Central memory CD8-positive, alpha-beta T cell (primary cell): ENCODE results near the gene CYLD.

Source experiments
- ATAC-seq: fragments of 150-1000 bp; cut with Tn5 transposase; replicated peaks from 2 replicates; pipeline ENCODE4 v1.10.0; 2022; ENCODE audit warnings: mild to moderate bottlenecking, moderate FRiP score, moderate number of reproducible peaks; ENCODE audit not compliant: poor library complexity, severe bottlenecking; ENCODE audit errors: extremely low read depth
- DNase-seq, 2 donors: peaks; one replicate each; pipeline ENCODE4 v3.0.0; 2021; ENCODE audit warnings: low spot score in 2 of 2
- H3K27ac Mint-ChIP-seq: one replicate; pipeline ENCODE4 v1.8.0; 2022; ENCODE audit warnings: low read depth, mild to moderate bottlenecking, moderate library complexity, mixed read lengths
- H3K27me3 Mint-ChIP-seq: one replicate; pipeline ENCODE4 v1.8.0; 2022; ENCODE audit warnings: mixed read lengths
- H3K36me3 Mint-ChIP-seq: one replicate; pipeline ENCODE4 v1.8.0; 2022; ENCODE audit warnings: mild to moderate bottlenecking, moderate library complexity, mixed read lengths; ENCODE audit not compliant: insufficient read depth
- H3K4me1 Mint-ChIP-seq: one replicate; pipeline ENCODE4 v1.8.0; 2022; ENCODE audit warnings: mixed read lengths
- H3K4me3 Mint-ChIP-seq: one replicate; pipeline ENCODE4 v1.8.0; 2022; ENCODE audit warnings: mild to moderate bottlenecking, moderate library complexity, mixed read lengths
- H3K9me3 Mint-ChIP-seq: one replicate; pipeline ENCODE4 v1.8.0; 2022; ENCODE audit warnings: mixed read lengths

CYLD gene

DNA sequence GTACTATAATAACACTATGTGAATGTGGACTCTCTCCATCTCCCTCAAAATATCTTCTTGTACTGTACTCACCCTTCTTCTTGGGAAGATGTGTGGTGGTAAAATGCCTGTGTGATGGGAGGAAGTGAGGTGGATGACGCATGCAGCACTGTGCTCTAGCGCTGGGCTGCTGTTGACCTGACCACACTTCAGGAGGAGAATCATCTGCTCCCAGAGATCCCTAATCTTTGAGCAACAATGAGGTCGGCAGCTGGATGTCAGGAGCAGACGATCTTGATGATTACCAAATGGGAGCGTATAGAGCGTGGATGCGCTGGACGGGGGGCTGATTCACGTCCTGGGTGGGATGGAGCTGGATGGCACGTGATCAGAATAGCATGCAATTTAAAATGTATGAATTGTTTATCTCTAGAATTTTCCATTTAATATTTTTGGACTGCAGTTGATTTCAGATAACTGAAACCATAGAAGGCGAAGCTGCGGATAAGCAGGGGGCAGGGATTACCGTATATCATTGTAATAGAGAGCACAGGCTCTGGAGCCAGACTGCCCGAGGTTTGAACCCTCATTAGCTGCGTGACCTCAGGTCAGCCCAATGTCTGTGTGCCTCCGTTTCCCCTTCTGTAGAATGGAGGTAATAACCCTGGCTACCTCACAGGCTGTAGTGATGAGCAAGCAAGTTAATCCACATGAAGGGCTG, 23.7 kb upstream of the CYLD start:
- peaks cover 5% of the 10 kb centered on the region for H3K36me3 Mint-ChIP-seq
- H3K9me3 Mint-ChIP-seq, result no peaks in the 10 kb centered on the region
- peak overlapping the region; percentile 13 for H3K27ac Mint-ChIP-seq
- H3K27me3 Mint-ChIP-seq, result no peaks in the 10 kb centered on the region
- no peak overlapping the region for H3K4me3 Mint-ChIP-seq
- H3K4me1 Mint-ChIP-seq, result peaks cover 34% of the 10 kb centered on the region
- ATAC-seq, result no peak
- no peak for DNase-seq

DNA sequence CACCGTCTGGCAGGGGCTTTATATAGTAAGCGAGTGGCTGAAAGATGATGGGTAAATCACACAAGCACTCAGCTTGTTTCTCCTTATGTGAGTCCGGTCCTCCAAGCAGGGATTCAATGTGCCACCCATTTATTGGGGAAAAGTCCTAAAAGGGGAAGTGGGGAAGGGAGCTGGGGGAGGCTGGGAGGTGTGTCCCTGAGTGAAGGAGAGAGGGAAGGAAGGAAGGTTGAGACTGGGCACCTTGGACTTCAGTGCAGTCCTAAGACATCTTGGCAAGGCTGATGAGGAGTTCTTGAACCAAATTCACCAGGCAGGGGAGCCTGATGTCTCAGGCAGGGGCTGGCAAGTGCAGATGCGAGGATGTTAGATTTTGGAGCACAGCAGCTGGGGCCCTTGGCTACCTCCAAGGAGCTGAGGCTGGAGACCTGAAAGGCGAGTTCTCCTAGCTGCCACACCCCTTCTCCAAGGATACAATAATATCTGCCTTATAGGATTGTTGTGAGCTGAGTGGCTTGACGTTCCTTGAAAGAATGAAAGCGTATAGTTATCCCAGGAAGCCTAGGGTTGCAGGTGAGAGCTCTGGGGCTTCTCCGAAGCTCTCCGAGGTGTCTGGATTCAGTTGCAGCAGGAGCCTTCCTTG, 23.0 kb upstream of the CYLD start:
- H3K4me1 Mint-ChIP-seq, result peaks cover 37% of the 10 kb centered on the region
- H3K9me3 Mint-ChIP-seq, result no peaks in the 10 kb centered on the region
- peak overlapping the region; percentile 13 for H3K27ac Mint-ChIP-seq
- no peaks in the 10 kb centered on the region for H3K27me3 Mint-ChIP-seq
- peaks cover 5% of the 10 kb centered on the region for H3K36me3 Mint-ChIP-seq
- DNase-seq (no peak), ATAC-seq (no peak)
- no peak overlapping the region for H3K4me3 Mint-ChIP-seq

DNA sequence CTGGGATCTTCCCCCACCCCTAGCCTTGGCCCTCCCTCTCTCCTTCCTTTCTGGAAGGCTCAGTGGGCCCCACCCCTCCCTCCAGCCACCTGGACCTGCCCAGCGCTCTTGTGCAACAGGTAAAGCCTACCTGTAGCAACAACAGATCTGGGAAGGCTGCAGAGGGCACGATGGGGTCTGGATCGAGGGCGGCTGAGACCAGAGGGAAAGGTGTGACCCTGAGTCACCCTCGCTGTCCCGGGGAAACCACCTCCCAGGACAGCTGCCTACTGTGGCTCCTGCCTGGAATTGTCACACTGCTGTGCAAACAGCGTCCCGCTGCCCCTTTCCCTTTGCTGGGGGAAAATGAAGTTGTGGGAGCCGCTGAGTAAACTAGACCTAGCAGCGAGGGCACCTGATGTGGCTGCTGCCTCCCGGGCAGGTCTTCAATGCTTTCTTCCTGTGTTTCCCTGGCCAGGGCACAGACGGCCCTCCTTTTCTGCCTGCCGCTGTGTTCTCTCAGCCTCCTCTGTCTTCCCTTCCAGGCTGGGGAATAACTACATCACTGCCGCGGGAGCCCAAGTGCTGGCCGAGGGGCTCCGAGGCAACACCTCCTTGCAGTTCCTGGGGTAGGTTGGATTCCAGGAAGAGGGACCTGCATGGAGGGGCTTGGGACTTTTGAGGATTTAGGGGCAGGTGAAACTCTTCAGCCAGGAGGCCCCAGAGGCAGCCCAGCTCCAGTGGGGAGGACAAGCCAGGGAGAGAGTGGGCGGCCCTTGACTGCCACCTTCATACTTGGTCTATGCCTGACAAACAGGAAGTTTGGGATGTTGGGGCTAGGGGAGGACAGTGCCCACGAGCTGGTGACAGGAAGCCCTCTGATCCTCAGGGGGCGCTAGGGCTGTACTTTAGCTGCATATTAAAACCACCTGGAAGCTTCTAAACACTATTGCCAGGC, 22.2 kb upstream of the CYLD start:
- DNase-seq (no peak), ATAC-seq (no peak)
- Mint-ChIP-seq H3K4me1 (peaks cover 40% of the 10 kb centered on the region), H3K27ac (peak overlapping the region; percentile 82), H3K4me3 (peak overlapping the region; percentile 31), H3K9me3 (no peaks in the 10 kb centered on the region), H3K36me3 (peaks cover 5% of the 10 kb centered on the region), H3K27me3 (no peaks in the 10 kb centered on the region)

DNA sequence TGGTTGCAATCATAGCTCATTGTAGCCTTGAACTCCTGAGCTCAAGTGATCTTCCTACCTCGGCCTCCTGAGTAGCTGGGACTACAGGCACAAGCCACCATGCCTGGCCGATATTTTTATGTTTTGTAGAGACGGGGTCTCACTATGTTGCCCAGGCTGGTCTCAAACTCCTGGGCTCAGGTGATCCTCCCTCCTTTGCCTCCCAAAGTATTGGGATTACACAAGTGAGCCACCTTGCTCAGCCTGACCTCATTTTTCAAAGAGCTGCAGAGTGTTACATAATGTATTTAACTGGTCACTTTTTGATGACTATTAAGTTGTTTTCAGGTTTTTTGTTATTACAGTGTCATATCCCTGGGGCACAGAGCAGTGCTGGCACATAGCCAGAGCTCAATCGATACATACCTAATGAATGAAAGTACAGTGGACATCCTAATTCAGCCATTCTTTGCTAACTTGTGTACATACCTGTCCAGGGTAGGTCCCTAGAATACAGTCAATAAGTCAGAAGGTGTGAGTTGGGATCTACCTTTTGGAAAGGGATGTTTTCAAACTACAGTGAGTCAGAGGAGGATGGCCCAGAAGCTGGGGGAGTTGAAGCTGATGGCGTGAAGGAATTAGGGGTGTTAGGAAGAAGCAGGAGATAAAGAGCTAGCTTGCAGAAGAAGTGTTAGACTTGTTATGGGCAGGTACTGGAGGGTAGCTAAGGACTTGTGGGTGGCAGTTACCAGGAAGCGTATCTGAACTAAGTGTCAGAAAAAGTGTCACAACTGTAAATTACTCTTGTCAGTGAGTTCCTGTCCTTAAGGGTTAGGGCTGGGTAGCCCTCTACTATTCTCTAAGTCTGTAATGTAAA, 20.1 kb upstream of the CYLD start:
- no peaks in the 10 kb centered on the region for H3K27me3 Mint-ChIP-seq
- H3K9me3 Mint-ChIP-seq, result no peaks in the 10 kb centered on the region
- ATAC-seq, result peak; percentile 96
- H3K27ac Mint-ChIP-seq, result peak overlapping the region; percentile 98
- peaks cover 3% of the 10 kb centered on the region for H3K36me3 Mint-ChIP-seq
- H3K4me3 Mint-ChIP-seq, result peak overlapping the region; percentile 61
- DNase-seq, result peak in 1 of 2 donors; percentile 30
- H3K4me1 Mint-ChIP-seq, result peaks cover 40% of the 10 kb centered on the region

DNA sequence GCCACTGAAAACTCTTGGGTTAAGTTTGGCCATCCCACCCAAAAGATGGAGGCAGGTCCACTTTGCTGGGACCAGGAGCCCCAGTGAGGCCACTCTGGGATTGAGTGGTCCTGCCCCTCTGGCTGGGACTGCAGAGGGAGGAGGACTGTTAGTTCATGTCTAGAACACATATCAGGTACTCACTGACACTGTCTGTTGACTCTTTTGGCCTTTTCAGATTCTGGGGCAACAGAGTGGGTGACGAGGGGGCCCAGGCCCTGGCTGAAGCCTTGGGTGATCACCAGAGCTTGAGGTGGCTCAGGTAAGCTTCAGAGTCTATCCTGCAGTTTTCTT, 19.5 kb upstream of the CYLD start:
- Mint-ChIP-seq H3K4me3 (peak overlapping the region; percentile 61), H3K9me3 (no peaks in the 10 kb centered on the region), H3K27me3 (no peaks in the 10 kb centered on the region), H3K36me3 (peaks cover 3% of the 10 kb centered on the region), H3K27ac (peak overlapping the region; percentile 98), H3K4me1 (peaks cover 37% of the 10 kb centered on the region)
- peak in 1 of 2 donors; percentile 16 for DNase-seq
- ATAC-seq, result peak; percentile 42

DNA sequence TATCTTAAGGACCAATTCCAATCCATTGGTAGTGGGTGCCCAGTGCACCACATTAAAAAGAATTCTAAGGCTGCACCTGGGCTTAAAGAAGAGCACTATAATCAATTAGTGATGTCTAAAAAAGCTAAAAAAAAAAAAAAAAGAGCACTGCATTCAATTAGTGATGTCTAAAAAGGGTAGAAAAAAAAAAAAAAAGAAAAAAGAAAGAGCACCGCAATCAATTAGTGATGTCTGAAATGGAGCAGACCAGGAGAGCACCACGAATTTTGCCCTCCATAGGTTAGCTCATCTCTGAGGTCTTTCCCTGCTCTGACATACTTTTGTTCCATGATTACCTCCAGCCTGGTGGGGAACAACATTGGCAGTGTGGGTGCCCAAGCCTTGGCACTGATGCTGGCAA, 18.9 kb upstream of the CYLD start:
- peak overlapping the region; percentile 61 for H3K4me3 Mint-ChIP-seq
- peaks cover 5% of the 10 kb centered on the region for H3K36me3 Mint-ChIP-seq
- H3K27ac Mint-ChIP-seq, result peak overlapping the region; percentile 98
- peaks cover 34% of the 10 kb centered on the region for H3K4me1 Mint-ChIP-seq
- no peaks in the 10 kb centered on the region for H3K9me3 Mint-ChIP-seq
- ATAC-seq, result no peak
- DNase-seq, result no peak
- H3K27me3 Mint-ChIP-seq, result no peaks in the 10 kb centered on the region

DNA sequence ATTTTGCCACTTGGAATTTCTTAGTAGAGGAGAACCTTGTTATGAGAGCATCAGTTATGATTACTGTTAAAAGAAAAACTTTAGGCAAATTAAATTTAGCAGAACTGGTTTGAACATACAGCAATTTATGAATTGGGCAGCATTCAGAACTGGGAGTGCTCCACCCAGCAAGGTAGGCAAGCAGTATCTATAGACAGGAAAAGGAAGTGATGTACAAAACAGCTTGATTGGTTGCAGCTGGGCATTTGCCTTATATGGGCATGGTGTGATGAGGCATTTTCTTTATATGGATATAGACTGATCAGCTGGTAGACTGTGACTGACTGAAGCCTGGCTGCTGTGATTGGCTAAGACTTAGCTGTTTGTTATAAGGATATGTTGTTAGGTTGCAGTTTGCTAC, 17.6 kb upstream of the CYLD start:
- peaks cover 5% of the 10 kb centered on the region for H3K36me3 Mint-ChIP-seq
- H3K27ac Mint-ChIP-seq, result peak overlapping the region; percentile 78
- H3K4me3 Mint-ChIP-seq, result no peak overlapping the region
- H3K27me3 Mint-ChIP-seq, result no peaks in the 10 kb centered on the region
- H3K9me3 Mint-ChIP-seq, result no peaks in the 10 kb centered on the region
- peaks cover 34% of the 10 kb centered on the region for H3K4me1 Mint-ChIP-seq
- ATAC-seq (no peak), DNase-seq (no peak)

DNA sequence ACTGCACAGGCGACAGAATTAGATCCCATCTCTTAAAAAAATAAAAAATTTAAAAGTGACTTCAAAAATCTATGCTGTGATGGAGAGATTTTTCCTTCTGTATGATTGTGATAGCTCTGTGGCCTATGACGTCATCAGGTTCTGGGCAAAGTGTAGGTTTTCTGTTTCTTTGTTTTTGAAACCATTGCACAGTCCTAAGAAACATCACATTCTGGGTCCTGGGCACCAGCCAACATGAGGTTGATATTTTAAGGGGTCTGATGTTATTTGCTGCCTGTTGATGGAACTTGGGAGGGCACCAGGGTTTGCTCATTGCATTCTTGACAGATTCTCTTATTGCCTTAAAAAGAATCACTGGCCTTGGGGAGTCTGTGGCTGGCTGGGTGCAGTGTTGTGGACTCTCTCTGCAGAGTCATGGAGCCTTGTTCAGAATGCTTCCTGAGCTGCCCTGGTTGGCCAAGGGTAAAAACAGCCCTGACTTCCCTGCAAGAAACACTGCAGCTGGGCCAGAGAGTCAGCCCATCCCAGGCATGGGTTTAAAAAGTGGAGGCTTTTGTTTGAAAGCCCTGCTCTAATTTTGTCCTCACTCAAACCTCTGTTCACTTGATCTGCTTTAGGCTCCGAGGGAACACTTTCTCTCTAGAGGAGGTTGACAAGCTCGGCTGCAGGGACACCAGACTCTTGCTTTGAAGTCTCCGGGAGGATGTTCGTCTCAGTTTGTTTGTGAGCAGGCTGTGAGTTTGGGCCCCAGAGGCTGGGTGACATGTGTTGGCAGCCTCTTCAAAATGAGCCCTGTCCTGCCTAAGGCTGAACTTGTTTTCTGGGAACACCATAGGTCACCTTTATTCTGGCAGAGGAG, 10.5 kb upstream of the CYLD start:
- ATAC-seq, result no peak
- Mint-ChIP-seq H3K9me3 (no peaks in the 10 kb centered on the region), H3K4me1 (peaks cover 10% of the 10 kb centered on the region), H3K4me3 (no peak overlapping the region), H3K27ac (no peak overlapping the region), H3K36me3 (peaks cover 7% of the 10 kb centered on the region), H3K27me3 (no peaks in the 10 kb centered on the region)
- no peak for DNase-seq

DNA sequence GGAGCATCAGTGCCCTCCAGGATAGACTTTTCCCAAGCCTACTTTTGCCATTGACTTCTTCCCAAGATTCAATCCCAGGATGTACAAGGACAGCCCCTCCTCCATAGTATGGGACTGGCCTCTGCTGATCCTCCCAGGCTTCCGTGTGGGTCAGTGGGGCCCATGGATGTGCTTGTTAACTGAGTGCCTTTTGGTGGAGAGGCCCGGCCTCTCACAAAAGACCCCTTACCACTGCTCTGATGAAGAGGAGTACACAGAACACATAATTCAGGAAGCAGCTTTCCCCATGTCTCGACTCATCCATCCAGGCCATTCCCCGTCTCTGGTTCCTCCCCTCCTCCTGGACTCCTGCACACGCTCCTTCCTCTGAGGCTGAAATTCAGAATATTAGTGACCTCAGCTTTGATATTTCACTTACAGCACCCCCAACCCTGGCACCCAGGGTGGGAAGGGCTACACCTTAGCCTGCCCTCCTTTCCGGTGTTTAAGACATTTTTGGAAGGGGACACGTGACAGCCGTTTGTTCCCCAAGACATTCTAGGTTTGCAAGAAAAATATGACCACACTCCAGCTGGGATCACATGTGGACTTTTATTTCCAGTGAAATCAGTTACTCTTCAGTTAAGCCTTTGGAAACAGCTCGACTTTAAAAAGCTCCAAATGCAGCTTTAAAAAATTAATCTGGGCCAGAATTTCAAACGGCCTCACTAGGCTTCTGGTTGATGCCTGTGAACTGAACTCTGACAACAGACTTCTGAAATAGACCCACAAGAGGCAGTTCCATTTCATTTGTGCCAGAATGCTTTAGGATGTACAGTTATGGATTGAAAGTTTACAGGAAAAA, 9.7 kb upstream of the CYLD start:
- H3K4me1 Mint-ChIP-seq, result peaks cover 10% of the 10 kb centered on the region
- H3K9me3 Mint-ChIP-seq, result no peaks in the 10 kb centered on the region

DNA sequence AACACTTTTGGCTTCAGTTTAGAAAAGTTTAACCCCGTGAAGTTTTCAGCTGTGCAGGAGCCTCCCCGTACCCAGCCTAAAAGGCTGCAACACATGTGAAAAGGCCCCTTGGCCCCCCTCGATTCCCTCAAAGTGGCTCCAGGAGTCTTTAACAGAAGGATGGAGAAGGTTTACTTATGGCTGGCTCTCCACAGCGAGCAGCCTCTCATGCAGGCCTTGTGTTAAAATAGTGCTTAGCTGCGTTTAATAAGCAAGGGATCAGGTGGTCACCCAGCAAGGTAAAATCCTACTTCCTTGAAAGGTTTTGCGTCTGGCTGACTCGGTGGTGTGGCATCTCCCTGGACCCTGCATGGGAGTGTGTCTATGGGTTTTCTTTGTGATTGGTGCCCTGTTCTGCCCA, 8.4 kb upstream of the CYLD start:
- no peak for DNase-seq
- H3K36me3 Mint-ChIP-seq, result peaks cover 5% of the 10 kb centered on the region
- H3K9me3 Mint-ChIP-seq, result no peaks in the 10 kb centered on the region
- peaks cover 10% of the 10 kb centered on the region for H3K4me1 Mint-ChIP-seq
- ATAC-seq, result no peak
- H3K27ac Mint-ChIP-seq, result no peak overlapping the region
- no peak overlapping the region for H3K4me3 Mint-ChIP-seq
- no peaks in the 10 kb centered on the region for H3K27me3 Mint-ChIP-seq

More for the DNA sequence above, 9.7 kb upstream of the CYLD start:
- DNase-seq (no peak), ATAC-seq (no peak)
- H3K4me3 Mint-ChIP-seq, result no peak overlapping the region
- no peak overlapping the region for H3K27ac Mint-ChIP-seq
- H3K27me3 Mint-ChIP-seq, result no peaks in the 10 kb centered on the region
- peaks cover 7% of the 10 kb centered on the region for H3K36me3 Mint-ChIP-seq

DNA sequence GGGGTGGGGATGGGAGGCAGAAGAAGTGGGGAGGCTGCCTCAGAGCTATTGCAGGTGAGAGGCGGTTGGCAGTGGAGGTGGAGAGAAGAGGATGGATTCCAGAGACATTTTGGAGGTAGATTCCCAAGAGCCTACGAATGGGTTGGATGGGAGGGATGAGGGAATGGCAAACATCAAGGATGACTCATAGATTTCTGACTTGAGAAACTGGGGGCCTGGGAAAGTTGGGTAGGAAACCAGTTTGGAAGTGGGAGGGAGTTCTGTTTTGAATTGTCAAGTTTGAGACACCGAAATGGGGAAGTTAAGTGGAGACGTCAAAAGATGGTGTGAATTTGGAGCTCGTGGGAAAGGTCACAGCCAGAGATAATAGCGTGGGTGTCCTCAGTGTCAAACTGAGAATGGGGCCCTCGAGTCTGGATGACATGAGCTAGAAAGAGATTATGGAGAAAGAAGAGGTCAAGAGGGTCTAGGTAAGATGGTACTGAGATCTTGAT, 6.2 kb upstream of the CYLD start:
- Mint-ChIP-seq H3K27me3 (no peaks in the 10 kb centered on the region), H3K4me1 (peaks cover 13% of the 10 kb centered on the region), H3K36me3 (peaks cover 6% of the 10 kb centered on the region), H3K4me3 (no peak overlapping the region), H3K27ac (no peak overlapping the region), H3K9me3 (no peaks in the 10 kb centered on the region)
- ATAC-seq (no peak), DNase-seq (no peak)
